Caco-2 (cell line): Measurements from ENCODE around the gene TMEM213. TPM values are rescaled to one million over a fixed set of nuclear protein-coding genes. Genes with fewer than 3 reads are reported as not detected.

Experiments
- BruUV-seq: library from RNA; stranded (reverse); fragments of 400-500 nt; replicated peaks from 2 replicates; lab custom pipeline; 2021; lab: Mats Ljungman, UMichigan
- CTCF ChIA-PET: fragments of 300-600 bp; sonication (Branson Sonifier 250); formaldehyde crosslinking; loops from one replicate; lab custom pipeline; 2022; ENCODE audit warnings: antibody characterized with exemption; lab: Charles Lee
- POLR2A ChIA-PET: fragments of 300-600 bp; sonication (Branson Sonifier 250); formaldehyde crosslinking; loops from one replicate; lab custom pipeline; 2022; ENCODE audit warnings: antibody characterized with exemption; lab: Charles Lee
- DNase-seq, 2 experiments: peaks; one replicate each; pipeline versions ENCODE4 v3.0.0 to v3.0.0-alpha.2; 2020 to 2022
- H3K27me3 ChIP-seq: replicated peaks from 2 replicates; pipeline ENCODE4 v1.6.0; 2011; ENCODE audit warnings: low read length; ENCODE audit not compliant: control insufficient read depth, insufficient read depth
- H3K36me3 ChIP-seq: 2 replicates; pipeline ENCODE4 v1.5.1; 2011; ENCODE audit warnings: low read length; ENCODE audit not compliant: control insufficient read depth, insufficient read depth
- H3K4me1 ChIP-seq: fragments of 250-450 bp; sonication (Bioruptor Pico); 2 replicates; pipeline ENCODE4 v1.5.1; 2020; ENCODE audit warnings: mild to moderate bottlenecking
- H3K4me3 ChIP-seq: 2 replicates; pipeline ENCODE4 v1.5.1; 2011; ENCODE audit warnings: low read depth, mild to moderate bottlenecking, control low read depth, low read length
- H3K9me3 ChIP-seq: fragments of 250-450 bp; sonication (Bioruptor Pico); 2 replicates; pipeline ENCODE4 v1.5.1; 2020; ENCODE audit warnings: mild to moderate bottlenecking, moderate library complexity
- H3K27ac Mint-ChIP-seq: one replicate; pipeline ENCODE4 v1.8.0; 2022; ENCODE audit warnings: mixed read lengths; ENCODE audit not compliant: unreplicated experiment
- H3K27me3 Mint-ChIP-seq: one replicate; pipeline ENCODE4 v1.8.0; 2022; ENCODE audit warnings: mixed read lengths; ENCODE audit not compliant: insufficient read depth, unreplicated experiment
- H3K36me3 Mint-ChIP-seq: one replicate; pipeline ENCODE4 v1.8.0; 2022; ENCODE audit warnings: mild to moderate bottlenecking, mixed read lengths; ENCODE audit not compliant: insufficient read depth, unreplicated experiment
- H3K4me1 Mint-ChIP-seq: one replicate; pipeline ENCODE4 v1.8.0; 2022; ENCODE audit warnings: low read depth, mixed read lengths; ENCODE audit not compliant: unreplicated experiment
- H3K4me3 Mint-ChIP-seq: one replicate; pipeline ENCODE4 v1.8.0; 2022; ENCODE audit warnings: mild to moderate bottlenecking, moderate library complexity, mixed read lengths; ENCODE audit not compliant: unreplicated experiment
- H3K9me3 Mint-ChIP-seq: one replicate; pipeline ENCODE4 v1.8.0; 2022; ENCODE audit warnings: mixed read lengths; ENCODE audit not compliant: unreplicated experiment
- CTCF ChIP-seq, 2 experiments: fragments of 200-600 bp in 1 of 2; IDR thresholded peaks; 1 replicate in 1 of 2; 2 replicates in 1 of 2; pipeline versions ENCODE4 v1.5.1 to v1.8.0; 2011 to 2022; ENCODE audit warnings: antibody characterized with exemption in 1 of 2, control low read depth in 1 of 2, inconsistent platforms in 1 of 2, low read depth in 1 of 2, low read length in 1 of 2, mild to moderate bottlenecking in 1 of 2, moderate library complexity in 1 of 2; ENCODE audit not compliant: insufficient read depth in 1 of 2, severe bottlenecking in 1 of 2, unreplicated experiment in 1 of 2
- intact Hi-C: fragments of 100-400 bp; cut with micrococcal nuclease; formaldehyde crosslinking; loops from one replicate; pipeline ENCODE4 v1.10.0; 2022; ENCODE audit not compliant: unreplicated experiment
- total RNA-seq: library from RNA; stranded (reverse); gene quantifications from 2 replicates; pipeline ENCODE4 v1.2.3, GENCODE V29; 2022

TMEM213 gene
- total RNA-seq, 1 experiment from 2014 or later: not detected

DNA sequence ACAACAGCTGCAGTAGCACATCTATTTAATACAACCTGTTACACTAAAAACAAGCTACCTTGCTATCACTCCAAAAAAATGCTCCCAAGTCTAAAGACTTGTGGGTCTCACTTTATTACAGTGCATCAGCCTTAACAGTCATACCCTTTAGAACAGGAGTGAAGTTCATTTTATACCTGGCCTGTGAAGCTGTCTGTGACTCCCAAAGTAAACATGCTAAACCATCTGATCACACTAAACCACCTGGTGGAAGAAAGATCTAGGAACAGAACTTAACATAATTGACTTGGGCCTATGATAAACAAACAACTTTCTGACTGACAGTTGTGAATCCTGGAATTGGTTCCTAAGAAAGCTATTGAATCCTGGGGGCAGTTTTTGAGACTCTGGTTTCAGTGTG lies 81.1 kb downstream of the TMEM213 start:
- no TSS peak for BruUV-seq
- intact Hi-C loops: no loop called here
- no peaks in the 10 kb centered on the region for H3K27me3 ChIP-seq
- Mint-ChIP-seq H3K9me3 (no peaks in the 10 kb centered on the region), H3K27ac (no peak overlapping the region), H3K27me3 (no peaks in the 10 kb centered on the region), H3K4me1 (no peaks in the 10 kb centered on the region), H3K36me3 (peaks cover 24% of the 10 kb centered on the region), H3K4me3 (no peak overlapping the region)
- DNase-seq: no peak
- H3K9me3 ChIP-seq: no peaks in the 10 kb centered on the region
- no peak for TF ChIP-seq CTCF (IDR thresholded peaks at IDR 0.05; ENCODE audit: insufficient read depth in 1 of 2, low read depth in 1 of 2, low read length in 1 of 2, severe bottlenecking in 1 of 2, unreplicated experiment in 1 of 2)
- no peak overlapping the region for H3K4me3 ChIP-seq
- H3K4me1 ChIP-seq: no peaks in the 10 kb centered on the region
- no peaks in the 10 kb centered on the region for H3K36me3 ChIP-seq
- ChIA-PET CTCF (no interaction called here), POLR2A (no interaction called here)

DNA sequence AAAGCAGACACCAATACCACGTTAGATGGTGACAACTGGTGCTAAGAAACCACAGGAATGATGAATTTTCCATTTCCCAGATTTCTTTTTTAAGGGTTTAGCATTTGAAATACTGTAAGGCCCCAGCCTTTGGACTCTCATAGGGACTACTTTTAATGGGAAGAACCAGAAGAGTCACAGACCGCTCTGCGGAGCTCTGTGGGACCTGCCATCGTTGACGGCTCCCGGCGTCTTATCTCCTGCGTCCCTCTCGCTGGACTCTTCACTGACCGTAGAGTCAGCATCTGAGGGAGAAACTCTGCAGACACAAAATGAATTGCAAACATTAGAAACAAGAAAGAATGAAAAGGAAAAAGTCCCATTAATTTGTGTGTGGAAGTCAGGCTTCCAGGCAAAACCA lies 81.6 kb downstream of the TMEM213 start:
- ChIA-PET POLR2A (no interaction called here), CTCF (no interaction called here)
- Histone ChIP-seq H3K27me3 (no peaks in the 10 kb centered on the region), H3K4me3 (no peak overlapping the region), H3K9me3 (no peaks in the 10 kb centered on the region), H3K36me3 (no peaks in the 10 kb centered on the region), H3K4me1 (peaks cover 3% of the 10 kb centered on the region)
- H3K4me1 Mint-ChIP-seq: no peaks in the 10 kb centered on the region
- intact Hi-C loops: no loop called here
- no peaks in the 10 kb centered on the region for H3K27me3 Mint-ChIP-seq
- H3K27ac Mint-ChIP-seq: no peak overlapping the region
- no peak for TF ChIP-seq CTCF (IDR thresholded peaks at IDR 0.05; ENCODE audit: insufficient read depth in 1 of 2, low read depth in 1 of 2, low read length in 1 of 2, severe bottlenecking in 1 of 2, unreplicated experiment in 1 of 2)
- peaks cover 21% of the 10 kb centered on the region for H3K36me3 Mint-ChIP-seq
- H3K4me3 Mint-ChIP-seq: no peak overlapping the region
- no TSS peak for BruUV-seq
- DNase-seq: no peak
- H3K9me3 Mint-ChIP-seq: no peaks in the 10 kb centered on the region

- no peak for DNase-seq
- Mint-ChIP-seq H3K36me3 (peaks cover 17% of the 10 kb centered on the region), H3K9me3 (no peaks in the 10 kb centered on the region), H3K27ac (peak overlapping the region; percentile 37), H3K4me3 (no peak overlapping the region), H3K27me3 (no peaks in the 10 kb centered on the region), H3K4me1 (no peaks in the 10 kb centered on the region)
- Histone ChIP-seq H3K36me3 (no peaks in the 10 kb centered on the region), H3K4me3 (no peak overlapping the region), H3K4me1 (peaks cover 10% of the 10 kb centered on the region), H3K27me3 (no peaks in the 10 kb centered on the region), H3K9me3 (no peaks in the 10 kb centered on the region)
- POLR2A ChIA-PET: no interaction called here
- CTCF ChIA-PET: no interaction called here
- no TSS peak for BruUV-seq
- no peak for TF ChIP-seq CTCF (IDR thresholded peaks at IDR 0.05; ENCODE audit: insufficient read depth in 1 of 2, low read depth in 1 of 2, low read length in 1 of 2, severe bottlenecking in 1 of 2, unreplicated experiment in 1 of 2)
- intact Hi-C loops: no loop called here
Observed at GRCh38 chr7:138880881-138881578, 83.2 kb downstream of the TMEM213 start.
